ENCODE measurements around the gene PDE6G.

DNA sequence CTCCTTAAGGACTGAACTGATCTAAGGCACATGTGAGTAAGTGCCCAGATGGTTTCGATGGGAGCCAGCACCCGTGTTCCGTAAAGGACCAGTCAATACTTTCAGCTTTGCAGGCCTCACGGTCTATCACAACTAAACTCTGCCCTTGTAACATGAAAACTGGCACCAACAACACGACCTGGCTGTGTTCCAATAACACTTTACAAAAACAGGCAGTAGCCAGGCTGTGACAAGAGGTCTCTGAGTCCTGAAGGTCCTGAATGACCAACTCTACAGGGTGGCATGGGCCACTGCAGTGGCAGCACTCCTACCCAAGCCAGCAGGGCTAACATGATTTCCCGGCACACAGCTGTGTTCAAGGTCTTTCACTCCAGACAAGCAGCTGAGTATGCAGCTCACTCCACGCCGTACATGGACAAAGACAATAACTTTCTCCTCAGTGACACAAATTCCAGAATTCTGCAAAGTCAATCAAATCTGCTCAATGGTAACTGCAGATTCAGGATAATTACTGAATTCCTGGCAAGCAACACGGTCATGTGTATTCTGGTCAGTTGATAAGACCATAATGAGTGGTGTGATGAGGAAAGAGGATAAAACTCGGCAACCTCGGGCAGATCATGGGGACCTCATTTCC is 34.7 kb downstream of the PDE6G start:
- TF ChIP-seq, protein P1, sequence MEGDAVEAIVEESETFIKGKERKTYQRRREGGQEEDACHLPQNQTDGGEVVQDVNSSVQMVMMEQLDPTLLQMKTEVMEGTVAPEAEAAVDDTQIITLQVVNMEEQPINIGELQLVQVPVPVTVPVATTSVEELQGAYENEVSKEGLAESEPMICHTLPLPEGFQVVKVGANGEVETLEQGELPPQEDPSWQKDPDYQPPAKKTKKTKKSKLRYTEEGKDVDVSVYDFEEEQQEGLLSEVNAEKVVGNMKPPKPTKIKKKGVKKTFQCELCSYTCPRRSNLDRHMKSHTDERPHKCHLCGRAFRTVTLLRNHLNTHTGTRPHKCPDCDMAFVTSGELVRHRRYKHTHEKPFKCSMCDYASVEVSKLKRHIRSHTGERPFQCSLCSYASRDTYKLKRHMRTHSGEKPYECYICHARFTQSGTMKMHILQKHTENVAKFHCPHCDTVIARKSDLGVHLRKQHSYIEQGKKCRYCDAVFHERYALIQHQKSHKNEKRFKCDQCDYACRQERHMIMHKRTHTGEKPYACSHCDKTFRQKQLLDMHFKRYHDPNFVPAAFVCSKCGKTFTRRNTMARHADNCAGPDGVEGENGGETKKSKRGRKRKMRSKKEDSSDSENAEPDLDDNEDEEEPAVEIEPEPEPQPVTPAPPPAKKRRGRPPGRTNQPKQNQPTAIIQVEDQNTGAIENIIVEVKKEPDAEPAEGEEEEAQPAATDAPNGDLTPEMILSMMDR (IDR thresholded peaks at IDR 0.05): peak in 2 of 7 experiments; percentile 13 to 16
- peak in 1 of 3 donors; percentile 2 for TF ChIP-seq POLR2A (IDR thresholded peaks at IDR 0.05)

Measured in body of pancreas (tissue), 4 donors.